Ramos (cell line): ENCODE data around the gene QPRT.
"Not testable (repeated sequence)": the region's sequence is repeated elsewhere in the genome, so short reads cannot be mapped to it uniquely, and the experiment has no call there.

Experiments used
- in situ Hi-C: fragments of 300-500 bp; cut with MboI; formaldehyde crosslinking; loops from one replicate; pipeline ENCODE4 v1.14.3; 2022; ENCODE audit warnings: low sequenced_read_pairs; ENCODE audit not compliant: unreplicated experiment

QPRT gene

GRCh38 chr16:29742683-29743275 lies 63.8 kb downstream of the QPRT start:
- in situ Hi-C loops = no loop called here

GRCh38 chr16:29743475-29743826 lies 64.5 kb downstream of the QPRT start:
- in situ Hi-C loops = no loop called here

- in situ Hi-C loops = no loop called here
These were observed 65.0 kb downstream of the QPRT start for GRCh38 chr16:29743827-29744531.

- in situ Hi-C loops = no loop called here
These were observed 65.6 kb downstream of the QPRT start for GRCh38 chr16:29744541-29745101.

- in situ Hi-C loops = no loop called here
These were observed 66.3 kb downstream of the QPRT start for GRCh38 chr16:29745121-29745852.

GRCh38 chr16:29745853-29746345 lies 66.9 kb downstream of the QPRT start, which contains the start of gene C16orf54:
Gene C16orf54, minus strand, starts transcription at chr16:29745990. Its CDS starts 1,039 bp downstream, at chr16:29744951.
- in situ Hi-C loops = no loop called here

- in situ Hi-C loops = not testable (repeated sequence)
These were observed 67.5 kb downstream of the QPRT start for GRCh38 chr16:29746518-29746917.
